NCI-H2081 treated with DMSO at 0.1 percent for 48 hours (cell line): Measurements from ENCODE around the gene IFNL3.
"Not testable (repeated sequence)": the region's sequence is repeated elsewhere in the genome, so short reads cannot be mapped to it uniquely, and the experiment has no call there.

ENCODE experiments used
- DNase-seq: peaks from one replicate; lab custom pipeline; 2025; lab: John Stamatoyannopoulos, UW

Gene IFNL3

GRCh38 chr19:39253374-39254149 is 8.8 kb upstream of the IFNL3 start:
- DNase-seq, result no peak

- DNase-seq, result no peak
These were observed 7.7 kb upstream of the IFNL3 start for GRCh38 chr19:39252458-39252857.

GRCh38 chr19:39251846-39252245 is 7.0 kb upstream of the IFNL3 start:
- no peak for DNase-seq

GRCh38 chr19:39251081-39251480 is 6.3 kb upstream of the IFNL3 start:
- DNase-seq, result no peak

GRCh38 chr19:39248806-39249205 is 4.0 kb upstream of the IFNL3 start, which contains the start of gene IFNL4:
TSS of gene IFNL4 (minus strand) at chr19:39248856.
- DNase-seq, result no peak

DNA sequence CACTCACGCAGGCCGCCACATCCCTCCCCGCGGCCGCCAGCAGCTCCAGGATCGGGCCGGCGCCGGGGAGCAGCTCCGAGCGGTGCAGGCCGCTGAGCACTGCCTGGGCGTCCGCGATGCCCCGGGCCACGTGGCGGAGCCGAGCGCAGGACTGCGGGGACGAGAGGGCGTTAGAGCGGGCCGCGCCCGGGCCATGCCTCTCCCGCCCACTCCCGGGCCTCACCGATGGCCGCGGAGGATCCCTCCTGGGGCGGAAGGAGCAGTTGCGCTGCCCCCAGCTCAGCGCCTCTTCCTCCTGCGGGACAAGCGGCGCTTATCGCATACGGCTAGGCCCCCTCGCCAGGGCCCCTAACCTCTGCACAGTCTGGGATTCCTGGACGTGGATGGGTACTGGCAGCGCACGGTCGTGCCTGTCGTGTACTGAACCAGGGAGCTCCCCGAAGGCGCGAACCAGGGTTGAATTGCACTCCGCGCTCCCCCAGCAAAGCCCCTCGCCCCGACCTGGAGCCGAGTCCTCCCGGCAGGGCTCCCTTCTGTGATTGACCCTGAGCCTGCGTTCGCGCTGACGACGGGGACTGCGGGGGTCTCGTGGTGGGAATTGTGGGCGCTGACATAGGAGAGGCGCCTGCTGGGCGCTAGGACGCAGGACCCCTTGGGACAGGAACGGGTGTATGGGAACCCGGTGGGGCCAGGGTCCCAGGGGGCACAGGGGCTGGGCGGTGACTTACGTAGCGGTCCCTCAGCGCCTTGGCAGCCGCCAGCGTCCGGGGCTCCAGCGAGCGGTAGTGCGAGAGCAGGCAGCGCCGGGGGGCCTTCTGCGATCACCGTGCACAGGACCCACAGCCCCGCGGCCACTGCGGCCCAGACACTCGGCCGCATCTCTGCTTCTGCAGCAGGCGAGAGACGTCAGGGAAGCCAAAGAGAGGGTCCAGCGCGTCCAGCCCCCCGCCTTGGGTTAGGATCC is 3.2 kb upstream of the IFNL3 start:
- no peak for DNase-seq

DNA sequence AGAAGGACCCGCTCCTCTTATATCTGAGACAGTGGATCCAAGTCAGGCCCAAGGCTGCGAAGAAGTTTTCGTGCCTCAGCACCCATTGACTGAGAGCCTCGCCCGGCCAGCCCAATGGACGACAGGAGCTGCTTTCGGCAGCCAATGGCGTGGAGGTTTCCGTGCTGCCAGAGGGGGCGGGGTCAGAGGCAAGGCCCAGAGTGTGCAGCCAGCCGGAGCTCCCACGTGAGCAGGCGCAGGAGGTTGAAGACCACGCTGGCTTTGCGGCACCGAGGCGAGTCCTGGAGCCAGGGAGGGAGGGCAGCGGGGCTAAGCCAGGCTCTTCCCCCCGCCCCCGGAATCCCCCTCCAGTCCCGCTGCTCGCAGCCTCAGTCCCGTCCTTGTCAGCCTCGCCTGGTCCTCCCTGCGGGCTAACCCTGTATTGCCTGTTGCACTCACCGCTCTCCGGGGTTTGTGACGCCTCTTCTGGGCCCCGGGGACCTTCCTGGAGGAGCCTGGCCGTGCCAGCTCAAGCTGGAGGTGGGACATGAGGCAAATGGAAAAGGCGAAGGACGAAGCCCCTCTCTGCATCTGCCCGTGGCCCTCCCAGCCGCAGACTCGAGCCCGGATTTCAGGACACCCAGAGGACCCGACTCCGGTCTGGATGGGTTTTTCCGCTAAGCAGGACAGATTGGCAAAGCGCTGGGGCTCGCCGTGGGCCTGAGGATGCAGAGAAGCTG is 2.3 kb upstream of the IFNL3 start:
- DNase-seq, result no peak

DNA sequence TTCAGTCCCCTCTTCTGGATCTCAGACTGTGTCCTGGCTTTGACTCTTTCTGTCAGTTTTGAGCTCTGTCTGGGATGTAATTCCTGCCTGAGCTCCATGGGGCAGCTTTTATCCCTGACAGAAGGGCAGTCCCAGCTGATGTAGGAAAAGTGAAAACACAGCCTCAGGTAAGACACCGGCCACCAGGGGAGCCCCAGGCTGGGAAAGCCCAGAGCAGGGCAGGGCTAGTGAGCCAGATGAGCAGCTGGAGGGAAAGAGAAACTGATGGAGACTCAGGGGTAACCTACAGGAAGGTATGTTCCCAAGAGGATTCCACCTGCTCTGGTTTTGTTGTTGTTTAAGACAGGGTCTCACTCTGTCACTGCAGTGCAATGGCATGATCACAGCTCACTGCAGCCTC is 360 bp upstream of the IFNL3 start:
- DNase-seq, result not testable (repeated sequence)

DNA sequence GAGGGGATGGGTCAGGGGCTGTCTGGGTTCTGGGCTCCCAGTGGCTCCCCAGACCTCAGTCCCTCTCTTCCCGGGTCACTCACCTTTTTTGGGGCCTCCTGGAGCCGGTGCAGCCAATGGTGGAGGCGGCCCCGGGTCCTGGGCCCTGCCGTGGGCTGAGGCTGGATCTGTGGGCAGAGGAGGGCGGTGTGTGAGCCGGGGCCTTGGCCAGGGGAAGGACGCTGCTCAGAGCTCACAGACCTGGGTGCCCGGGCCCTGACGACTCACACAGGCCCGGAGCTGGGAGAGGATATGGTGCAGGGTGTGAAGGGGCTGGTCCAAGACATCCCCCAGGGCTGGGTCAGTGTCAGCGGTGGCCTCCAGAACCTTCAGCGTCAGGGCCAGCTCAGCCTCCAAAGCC is 1.1 kb downstream of the IFNL3 start:
- DNase-seq, result not testable (repeated sequence)

DNA sequence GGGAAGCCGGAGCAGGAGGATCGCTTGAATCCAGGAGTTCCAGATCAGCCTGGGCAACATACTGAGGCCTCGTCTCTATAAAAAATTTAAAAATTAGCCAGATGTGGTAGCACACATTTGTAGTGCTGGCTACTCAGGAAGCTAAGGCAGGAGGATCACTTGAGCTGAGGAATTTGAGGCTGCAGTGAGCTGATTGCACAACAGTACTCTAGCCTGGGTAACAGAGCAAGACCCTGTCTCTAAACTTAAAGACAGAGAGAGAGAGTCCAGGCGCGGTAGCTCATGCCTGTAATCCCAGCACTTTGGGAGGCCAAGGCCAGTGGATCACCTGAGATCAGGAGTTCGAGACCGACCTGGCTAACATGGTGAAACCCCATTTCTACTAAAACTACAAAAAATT is 4.4 kb downstream of the IFNL3 start:
- no peak for DNase-seq

- no peak for DNase-seq
These were observed 5.9 kb downstream of the IFNL3 start for GRCh38 chr19:39238944-39239343.

DNA sequence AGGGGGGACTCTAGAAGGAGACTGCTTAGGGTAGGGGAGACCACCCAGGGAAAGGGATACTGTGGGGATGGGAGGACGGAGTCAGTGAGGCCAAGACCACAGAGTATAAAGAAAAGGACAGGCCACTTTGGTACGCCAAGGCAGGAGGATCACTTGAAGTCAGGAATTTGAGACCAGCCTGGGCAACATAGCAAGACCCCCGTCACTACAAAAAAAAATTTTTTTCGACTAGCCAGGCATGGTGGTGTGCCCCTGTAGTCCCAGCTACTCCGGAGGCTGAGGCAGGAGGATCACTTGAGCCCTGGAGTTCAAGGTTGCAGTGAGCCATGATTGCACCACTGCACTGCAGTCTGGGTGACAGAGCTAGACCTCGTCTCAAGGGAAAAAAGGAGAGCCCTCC is 6.6 kb downstream of the IFNL3 start:
- no peak for DNase-seq

GRCh38 chr19:39237200-39238184 is 7.3 kb downstream of the IFNL3 start:
- no peak for DNase-seq

- DNase-seq, result no peak
These were observed 8.3 kb downstream of the IFNL3 start for GRCh38 chr19:39236527-39236926.

- DNase-seq, result no peak
These were observed 12.1 kb downstream of the IFNL3 start for GRCh38 chr19:39232708-39233107.

DNA sequence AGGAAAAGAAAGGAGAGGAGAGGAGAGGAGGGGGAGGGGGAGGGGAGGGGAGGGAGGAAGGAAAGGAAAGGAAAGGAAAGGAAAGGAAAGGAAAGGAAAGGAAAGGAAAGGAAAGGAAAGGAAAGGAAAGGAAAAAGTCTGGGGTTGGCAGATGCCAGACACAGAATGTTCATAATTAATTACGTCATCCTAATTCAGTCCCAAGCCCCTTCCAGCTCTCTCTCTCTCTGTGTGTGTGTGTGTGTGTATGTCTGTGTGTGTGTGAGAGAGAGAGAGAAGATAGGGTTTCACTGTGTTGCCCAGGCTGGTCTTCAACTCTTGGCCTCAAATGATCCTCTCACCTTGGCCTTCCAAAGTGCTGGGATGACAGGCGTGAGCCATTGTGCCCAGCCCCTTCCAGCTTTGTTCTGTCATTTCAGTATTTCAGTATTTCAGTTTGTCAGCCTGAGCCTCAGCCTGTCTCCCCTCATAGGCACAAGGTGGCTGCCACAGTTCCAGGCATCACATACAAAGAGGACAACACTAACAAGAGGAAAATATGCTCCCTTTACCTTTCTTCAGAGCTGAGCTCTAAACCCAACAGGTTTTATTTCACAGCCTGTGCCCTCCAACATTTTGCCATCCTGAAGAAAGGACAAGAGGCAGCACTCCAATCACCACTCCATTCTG is 14.6 kb downstream of the IFNL3 start:
- DNase-seq, result no peak

- no peak for DNase-seq
These were observed 19.9 kb downstream of the IFNL3 start for GRCh38 chr19:39224910-39225309.

DNA sequence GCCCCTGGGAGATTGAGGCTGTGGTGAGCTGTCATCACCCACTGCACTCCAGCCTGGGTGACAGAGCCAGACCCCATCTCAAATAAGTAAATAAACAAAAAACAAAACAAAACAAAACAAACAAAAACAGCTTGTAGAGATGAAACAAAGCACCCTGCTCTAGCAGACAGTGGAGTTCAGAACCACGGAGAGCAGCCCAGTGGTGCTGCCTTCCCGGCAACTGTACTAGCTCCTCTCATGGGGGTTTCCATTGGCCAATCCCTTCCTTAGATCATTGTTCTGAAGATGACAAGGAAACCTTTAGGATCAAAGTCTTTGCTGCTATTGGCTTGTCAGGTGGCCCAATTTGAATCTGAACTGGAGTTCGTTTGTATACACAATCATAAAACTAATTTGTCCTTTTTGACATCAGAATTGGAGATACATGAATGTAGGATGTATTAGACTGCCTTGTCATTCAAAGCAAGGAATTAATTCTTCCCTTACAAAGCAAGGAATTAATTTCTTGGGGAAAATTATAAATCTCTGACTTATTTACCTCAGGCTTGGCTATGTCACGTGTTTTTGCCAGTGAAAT is 21.0 kb downstream of the IFNL3 start:
- no peak for DNase-seq

- DNase-seq, result not testable (repeated sequence)
These were observed 25.7 kb downstream of the IFNL3 start for GRCh38 chr19:39219108-39219507.
